Mesothelial cell of epicardium (in vitro differentiated cells): Measurements from ENCODE around the gene SURF4. TPM values are rescaled to one million over a fixed set of nuclear protein-coding genes. Genes with fewer than 3 reads are reported as not detected.

Experiments
- DNase-seq, 2 experiments: peaks; one replicate each; pipeline ENCODE4 v3.0.0; 2021; ENCODE audit warnings: low spot score in 2 of 2; ENCODE audit not compliant: unreplicated experiment in 2 of 2
- H3K27ac Mint-ChIP-seq: 2 replicates; pipeline ENCODE4 v1.8.0; 2021; ENCODE audit warnings: mixed read lengths
- H3K27me3 Mint-ChIP-seq: 2 replicates; pipeline ENCODE4 v1.8.0; 2021; ENCODE audit warnings: low read depth, mixed read lengths
- H3K36me3 Mint-ChIP-seq: 2 replicates; pipeline ENCODE4 v1.8.0; 2021; ENCODE audit warnings: mixed read lengths
- H3K4me1 Mint-ChIP-seq: 2 replicates; pipeline ENCODE4 v1.8.0; 2021; ENCODE audit warnings: mixed read lengths
- H3K4me3 Mint-ChIP-seq: 2 replicates; pipeline ENCODE4 v1.8.0; 2021; ENCODE audit warnings: mild to moderate bottlenecking, moderate library complexity, mixed read lengths
- H3K9me3 Mint-ChIP-seq: 2 replicates; pipeline ENCODE4 v1.8.0; 2021; ENCODE audit warnings: mixed read lengths
- total RNA-seq: library from RNA; stranded (reverse); gene quantifications from 3 replicates; pipeline ENCODE4 v1.2.1, GENCODE V29; 2021
- TF ChIP-seq, protein P1 (sequence below): fragments of 200-600 bp; sonication (generic); IDR thresholded peaks from one replicate; pipeline ENCODE4 v1.5.0; 2021; ENCODE audit warnings: antibody characterized with exemption; ENCODE audit not compliant: unreplicated experiment

Gene SURF4
- total RNA-seq: 147 to 152 TPM (median 149 TPM) in 3 replicates

DNA sequence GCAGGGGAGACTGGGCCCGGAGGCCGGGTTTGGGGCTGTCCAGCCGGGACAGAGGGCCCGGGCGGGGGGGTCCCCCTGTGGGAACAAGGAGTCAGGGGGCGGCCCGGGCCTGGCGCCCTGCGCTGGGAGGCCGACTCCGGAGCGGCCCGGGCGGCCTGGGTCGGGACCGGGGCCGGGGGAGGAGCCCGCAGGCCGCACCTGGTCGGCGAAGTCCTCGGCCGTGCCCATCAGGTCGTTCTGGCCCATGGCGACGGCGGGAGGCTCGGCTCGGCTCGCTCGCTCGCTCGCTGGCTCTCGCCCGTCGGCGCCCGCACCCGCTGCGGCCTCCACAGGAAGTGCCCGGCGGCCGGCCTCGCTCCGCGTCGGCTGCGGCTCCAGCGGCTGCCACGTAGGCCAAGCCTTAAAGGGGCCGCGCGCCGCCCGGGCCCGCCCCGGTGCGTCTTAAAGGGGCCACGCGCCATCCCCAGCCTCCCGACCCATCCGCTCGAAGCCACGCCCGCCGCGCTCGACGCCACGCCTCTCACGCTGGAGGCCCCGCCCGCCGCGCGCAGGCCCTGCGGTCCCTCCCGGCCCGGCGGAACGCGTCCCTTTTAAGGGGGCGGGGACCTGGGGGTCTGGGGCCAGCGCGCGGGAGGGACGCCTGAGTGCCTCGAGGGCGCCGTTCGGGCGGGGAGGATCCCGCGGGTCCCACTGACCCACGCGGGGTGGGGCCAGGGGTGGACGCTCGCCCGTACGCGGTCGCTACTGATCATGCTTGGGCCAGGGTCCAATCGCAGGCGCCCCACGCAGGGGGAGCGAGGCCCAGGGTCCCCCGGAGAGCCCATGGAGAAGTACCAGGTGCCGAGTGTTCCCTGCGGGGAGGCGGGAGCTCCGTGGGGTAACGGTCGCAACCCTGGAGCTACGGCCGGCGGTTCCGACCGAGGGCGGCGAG is at the start of gene SURF4, which contains the start of gene STKLD1:
Gene SURF4 (minus strand): TSS at position 337 of the 931 bp plus-strand sequence. CDS start 91 bp downstream, at position 246.
Gene STKLD1 (plus strand): TSS at position 643 of the 931 bp plus-strand sequence. CDS start 108 bp downstream, at position 751.
- H3K36me3 Mint-ChIP-seq: no peaks in the 10 kb centered on the region
- no peaks in the 10 kb centered on the region for H3K27me3 Mint-ChIP-seq
- peak within 1 kb of the TSS; percentile 97 for H3K4me3 Mint-ChIP-seq
- H3K27ac Mint-ChIP-seq: peak within 1 kb of the TSS; percentile 99
- H3K4me1 Mint-ChIP-seq: peaks cover 22% of the 10 kb centered on the region
- H3K9me3 Mint-ChIP-seq: no peaks in the 10 kb centered on the region
- TF ChIP-seq, protein P1, sequence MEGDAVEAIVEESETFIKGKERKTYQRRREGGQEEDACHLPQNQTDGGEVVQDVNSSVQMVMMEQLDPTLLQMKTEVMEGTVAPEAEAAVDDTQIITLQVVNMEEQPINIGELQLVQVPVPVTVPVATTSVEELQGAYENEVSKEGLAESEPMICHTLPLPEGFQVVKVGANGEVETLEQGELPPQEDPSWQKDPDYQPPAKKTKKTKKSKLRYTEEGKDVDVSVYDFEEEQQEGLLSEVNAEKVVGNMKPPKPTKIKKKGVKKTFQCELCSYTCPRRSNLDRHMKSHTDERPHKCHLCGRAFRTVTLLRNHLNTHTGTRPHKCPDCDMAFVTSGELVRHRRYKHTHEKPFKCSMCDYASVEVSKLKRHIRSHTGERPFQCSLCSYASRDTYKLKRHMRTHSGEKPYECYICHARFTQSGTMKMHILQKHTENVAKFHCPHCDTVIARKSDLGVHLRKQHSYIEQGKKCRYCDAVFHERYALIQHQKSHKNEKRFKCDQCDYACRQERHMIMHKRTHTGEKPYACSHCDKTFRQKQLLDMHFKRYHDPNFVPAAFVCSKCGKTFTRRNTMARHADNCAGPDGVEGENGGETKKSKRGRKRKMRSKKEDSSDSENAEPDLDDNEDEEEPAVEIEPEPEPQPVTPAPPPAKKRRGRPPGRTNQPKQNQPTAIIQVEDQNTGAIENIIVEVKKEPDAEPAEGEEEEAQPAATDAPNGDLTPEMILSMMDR: no peak
- DNase-seq: peak; percentile 91 to 98

DNA sequence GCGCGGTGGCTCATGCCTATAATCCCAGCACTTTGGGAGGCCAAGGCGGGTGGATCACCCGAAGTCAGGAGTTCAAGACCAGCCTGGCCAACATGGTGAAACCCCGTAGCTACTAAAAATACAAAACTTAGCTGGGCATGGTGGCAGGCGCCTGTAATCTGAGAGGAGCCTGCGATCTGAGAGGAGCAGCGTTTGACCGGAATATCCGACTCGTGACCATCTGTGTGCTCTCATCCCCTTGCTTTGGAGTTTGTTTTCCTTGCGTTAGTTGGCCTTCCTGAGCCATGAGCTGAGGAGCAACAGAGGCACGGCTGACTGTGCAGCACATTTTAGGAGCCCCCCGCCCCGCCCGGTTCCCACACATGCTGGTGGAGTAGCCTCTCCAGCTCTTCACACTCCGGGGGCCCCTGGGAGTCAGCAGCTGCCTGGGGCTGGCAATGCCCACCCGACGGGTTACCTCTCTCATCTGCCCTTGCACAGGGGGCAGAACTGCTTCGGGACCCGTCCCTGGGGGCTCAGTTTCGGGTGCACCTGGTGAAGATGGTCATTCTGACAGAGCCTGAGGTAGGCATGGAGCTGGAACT is 49.3 kb upstream of the SURF4 start:
- no peak for DNase-seq
- Mint-ChIP-seq H3K36me3 (peaks cover 3% of the 10 kb centered on the region), H3K4me3 (no peak overlapping the region), H3K27me3 (peaks cover 22% of the 10 kb centered on the region), H3K27ac (no peak overlapping the region), H3K4me1 (peaks cover 4% of the 10 kb centered on the region), H3K9me3 (no peaks in the 10 kb centered on the region)
- TF ChIP-seq, protein P1: no peak

DNA sequence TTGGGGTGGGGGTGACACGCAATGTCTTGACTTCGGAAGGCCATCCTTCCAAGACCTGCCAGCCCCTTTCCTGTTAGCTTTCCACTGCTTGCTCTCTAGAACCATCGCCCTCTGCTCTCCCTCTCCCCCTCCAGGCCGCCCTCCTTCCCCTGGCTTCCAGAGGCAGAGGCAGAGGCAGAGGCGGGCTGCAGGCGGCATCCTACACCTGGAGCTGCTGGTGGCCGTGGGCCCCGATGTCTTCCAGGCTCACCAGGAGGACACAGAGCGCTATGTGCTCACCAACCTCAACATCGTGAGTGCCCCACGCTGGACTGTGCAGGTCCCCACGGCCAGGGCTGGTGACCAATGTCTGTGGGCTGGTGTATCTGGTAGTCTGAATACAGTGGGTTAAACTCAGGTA is 48.3 kb upstream of the SURF4 start:
- Mint-ChIP-seq H3K9me3 (no peaks in the 10 kb centered on the region), H3K4me3 (no peak overlapping the region), H3K4me1 (peaks cover 2% of the 10 kb centered on the region), H3K27ac (no peak overlapping the region), H3K36me3 (peaks cover 3% of the 10 kb centered on the region), H3K27me3 (peaks cover 16% of the 10 kb centered on the region)
- no peak for DNase-seq
- TF ChIP-seq, protein P1: no peak

DNA sequence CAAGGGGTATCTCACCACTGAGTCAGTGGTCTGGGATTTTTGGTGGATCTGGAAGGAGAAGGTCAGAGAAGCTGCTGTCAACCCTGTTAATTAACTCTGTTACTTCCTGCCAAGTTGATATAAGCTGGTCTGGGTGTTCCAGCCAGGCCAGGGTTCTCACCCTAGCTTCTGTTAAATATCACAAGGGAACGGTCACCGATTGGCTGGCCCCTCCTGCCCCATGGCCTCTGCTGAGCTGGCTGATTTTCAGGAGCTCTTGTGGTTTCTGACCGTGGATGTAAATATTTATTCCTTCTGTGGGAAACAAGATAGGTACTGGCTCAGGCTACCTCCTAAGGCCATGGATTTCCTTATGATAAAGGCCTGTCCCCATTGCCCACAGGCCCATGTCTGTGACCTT is 47.4 kb upstream of the SURF4 start:
- no peak overlapping the region for H3K27ac Mint-ChIP-seq
- H3K4me3 Mint-ChIP-seq: no peak overlapping the region
- H3K27me3 Mint-ChIP-seq: peaks cover 16% of the 10 kb centered on the region
- no peaks in the 10 kb centered on the region for H3K9me3 Mint-ChIP-seq
- peaks cover 11% of the 10 kb centered on the region for H3K4me1 Mint-ChIP-seq
- DNase-seq: no peak
- peaks cover 3% of the 10 kb centered on the region for H3K36me3 Mint-ChIP-seq
- TF ChIP-seq, protein P1: no peak

DNA sequence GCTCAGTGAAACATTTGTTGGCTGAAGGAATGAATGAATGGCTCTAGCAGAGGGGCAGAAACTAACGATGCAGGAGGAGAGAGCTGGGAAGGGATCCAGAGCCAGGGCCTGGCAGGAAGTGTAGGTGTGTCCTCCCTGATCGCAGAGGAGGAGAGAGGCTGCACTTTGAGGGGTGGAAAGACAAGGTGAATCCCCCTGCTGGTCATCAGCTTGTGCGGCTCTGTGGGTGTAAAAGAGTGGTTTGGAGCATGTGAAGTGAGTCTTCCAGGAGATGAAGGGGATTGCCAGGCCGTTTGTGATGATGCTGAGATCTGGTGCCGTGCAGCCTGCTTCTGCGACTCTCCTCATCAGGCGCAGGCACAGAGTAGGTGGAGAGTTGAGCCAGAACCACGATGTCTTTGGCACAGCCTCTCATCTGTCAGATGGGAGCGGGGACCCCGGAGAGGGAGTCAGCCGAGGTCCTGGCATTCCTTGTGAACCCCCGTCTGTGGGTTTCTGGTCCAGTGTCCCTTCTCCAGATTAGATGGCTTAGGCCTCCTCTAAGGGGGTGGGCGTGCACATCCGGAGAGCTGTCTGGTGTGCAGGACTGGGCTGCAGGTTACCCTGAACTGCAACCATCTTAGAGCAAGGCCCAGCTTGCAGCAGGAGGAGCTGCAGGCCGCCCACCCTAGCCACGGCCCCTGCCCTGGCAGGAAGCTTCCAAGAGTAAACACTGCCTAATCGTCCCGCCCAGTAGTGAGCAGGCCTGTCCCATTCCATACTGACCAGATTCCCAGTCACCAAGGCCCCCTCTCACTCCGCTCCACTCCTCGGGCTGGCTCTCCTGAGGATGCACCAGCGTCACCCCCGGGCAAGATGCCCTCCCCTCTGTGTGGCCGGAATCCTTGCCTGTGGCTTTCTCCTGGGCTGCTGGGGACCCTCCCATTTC is 46.0 kb upstream of the SURF4 start, which contains the start of gene ADAMTS13:
Gene ADAMTS13 (plus strand): TSS at position 753 of the 928 bp plus-strand sequence. CDS start 77 bp downstream, at position 830.
- Mint-ChIP-seq H3K36me3 (no peaks in the 10 kb centered on the region), H3K4me1 (peaks cover 16% of the 10 kb centered on the region), H3K4me3 (no peak within 1 kb of the TSS), H3K9me3 (no peaks in the 10 kb centered on the region), H3K27ac (no peak within 1 kb of the TSS), H3K27me3 (peaks cover 2% of the 10 kb centered on the region)
- DNase-seq: no peak
- TF ChIP-seq, protein P1: no peak
